ENCODE measurements around the gene ARHGAP42.

ARHGAP42 gene

GRCh38 chr11:100927579-100927978 lies 240.5 kb downstream of the ARHGAP42 start:
- no peak for DNase-seq

- DNase-seq, result peak; percentile 46
Measured at GRCh38 chr11:100928426-100928825, 241.3 kb downstream of the ARHGAP42 start.

- DNase-seq, result peak; percentile 71
Measured at GRCh38 chr11:100929377-100929776, 242.3 kb downstream of the ARHGAP42 start.

GRCh38 chr11:100930185-100930778 lies 243.2 kb downstream of the ARHGAP42 start:
- peak; percentile 74 for DNase-seq

- peak; percentile 40 for DNase-seq
Measured at GRCh38 chr11:100932474-100933100, 245.5 kb downstream of the ARHGAP42 start.

GRCh38 chr11:100936781-100937180 lies 249.7 kb downstream of the ARHGAP42 start:
- DNase-seq, result no peak

- no peak for DNase-seq
Measured at GRCh38 chr11:100939571-100939970, 252.5 kb downstream of the ARHGAP42 start.

- no peak for DNase-seq
Measured at GRCh38 chr11:100940111-100940510, 253.0 kb downstream of the ARHGAP42 start.

- DNase-seq, result no peak
Measured at GRCh38 chr11:100941033-100941432, 253.9 kb downstream of the ARHGAP42 start.

- DNase-seq, result no peak
Measured at GRCh38 chr11:100942016-100942415, 254.9 kb downstream of the ARHGAP42 start.

GRCh38 chr11:100948936-100949335 lies 261.8 kb downstream of the ARHGAP42 start:
- no peak for DNase-seq

- DNase-seq, result no peak
Measured at GRCh38 chr11:100949443-100949842, 262.4 kb downstream of the ARHGAP42 start.

- no peak for DNase-seq
Measured at GRCh38 chr11:100955318-100955717, 268.2 kb downstream of the ARHGAP42 start.

GRCh38 chr11:100956351-100956750 lies 269.3 kb downstream of the ARHGAP42 start:
- no peak for DNase-seq

- DNase-seq, result no peak
Measured at GRCh38 chr11:100957499-100957898, 270.4 kb downstream of the ARHGAP42 start.

- DNase-seq, result no peak
Measured at GRCh38 chr11:100961633-100962032, 274.5 kb downstream of the ARHGAP42 start.

GRCh38 chr11:100963375-100963774 lies 276.3 kb downstream of the ARHGAP42 start:
- peak; percentile 3 for DNase-seq

- DNase-seq, result peak; percentile 82
Measured at GRCh38 chr11:100964435-100964834, 277.3 kb downstream of the ARHGAP42 start.

- DNase-seq, result no peak
Measured at GRCh38 chr11:100965346-100965745, 278.3 kb downstream of the ARHGAP42 start.

GRCh38 chr11:100966366-100966765 lies 279.3 kb downstream of the ARHGAP42 start:
- no peak for DNase-seq

GRCh38 chr11:100969008-100969407 lies 281.9 kb downstream of the ARHGAP42 start:
- no peak for DNase-seq

GRCh38 chr11:100970283-100971164 lies 283.4 kb downstream of the ARHGAP42 start:
- no peak for DNase-seq

GRCh38 chr11:100972046-100972445 lies 285.0 kb downstream of the ARHGAP42 start:
- DNase-seq, result no peak

GRCh38 chr11:100978442-100978841 lies 291.4 kb downstream of the ARHGAP42 start:
- no peak for DNase-seq
